Testis (tissue), 2 donors: ENCODE measurements around the gene SLC6A6.

ENCODE experiments used
- POLR2A ChIP-seq: fragments of 450-650 bp; IDR thresholded peaks from one replicate; pipeline ENCODE4 v1.6.1; 2017; ENCODE audit warnings: antibody characterized with exemption, mild to moderate bottlenecking, moderate library complexity
- TF ChIP-seq, protein P1 (sequence below), 3 experiments: fragments of 450-650 bp in 2 of 3; fragments of 200-600 bp in 1 of 3; sonication (generic) in 1 of 3; IDR thresholded peaks; one replicate each; pipeline ENCODE4 v1.5.1; 2016 to 2019; ENCODE audit warnings: antibody characterized with exemption in 3 of 3, mild to moderate bottlenecking in 2 of 3, moderate library complexity in 1 of 3

DNA sequence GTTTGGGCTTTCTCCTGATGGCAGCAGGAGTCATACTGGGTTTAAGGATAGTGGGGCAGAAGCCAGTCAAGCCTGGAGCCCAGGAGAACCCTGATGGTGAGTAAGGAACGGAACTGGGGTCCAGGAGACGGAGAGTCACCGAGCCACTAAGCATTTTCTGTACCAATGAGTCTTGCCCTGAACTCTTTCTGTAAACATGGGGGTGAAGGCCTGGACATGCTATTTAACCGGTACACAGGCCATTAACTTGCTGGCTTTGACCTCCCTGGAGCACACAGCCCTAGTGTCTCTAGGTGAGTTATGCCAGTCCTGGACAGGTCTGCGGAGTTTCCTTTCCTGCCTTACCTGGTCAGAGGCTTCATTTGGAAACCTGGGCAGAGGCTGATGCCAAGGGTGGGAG is 3.9 kb downstream of the SLC6A6 start:
- TF ChIP-seq, protein P1, sequence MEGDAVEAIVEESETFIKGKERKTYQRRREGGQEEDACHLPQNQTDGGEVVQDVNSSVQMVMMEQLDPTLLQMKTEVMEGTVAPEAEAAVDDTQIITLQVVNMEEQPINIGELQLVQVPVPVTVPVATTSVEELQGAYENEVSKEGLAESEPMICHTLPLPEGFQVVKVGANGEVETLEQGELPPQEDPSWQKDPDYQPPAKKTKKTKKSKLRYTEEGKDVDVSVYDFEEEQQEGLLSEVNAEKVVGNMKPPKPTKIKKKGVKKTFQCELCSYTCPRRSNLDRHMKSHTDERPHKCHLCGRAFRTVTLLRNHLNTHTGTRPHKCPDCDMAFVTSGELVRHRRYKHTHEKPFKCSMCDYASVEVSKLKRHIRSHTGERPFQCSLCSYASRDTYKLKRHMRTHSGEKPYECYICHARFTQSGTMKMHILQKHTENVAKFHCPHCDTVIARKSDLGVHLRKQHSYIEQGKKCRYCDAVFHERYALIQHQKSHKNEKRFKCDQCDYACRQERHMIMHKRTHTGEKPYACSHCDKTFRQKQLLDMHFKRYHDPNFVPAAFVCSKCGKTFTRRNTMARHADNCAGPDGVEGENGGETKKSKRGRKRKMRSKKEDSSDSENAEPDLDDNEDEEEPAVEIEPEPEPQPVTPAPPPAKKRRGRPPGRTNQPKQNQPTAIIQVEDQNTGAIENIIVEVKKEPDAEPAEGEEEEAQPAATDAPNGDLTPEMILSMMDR (IDR thresholded peaks at IDR 0.05) = no peak
- TF ChIP-seq POLR2A = no peak
